GM21619 (cell line): ENCODE results near the gene PLSCR2.
A peak's percentile ranks its signal among the peaks of the same experiment; 100 is the strongest.
"Not testable (repeated sequence)": the region's sequence is repeated elsewhere in the genome, so short reads cannot be mapped to it uniquely, and the experiment has no call there.

Experiments
- ATAC-seq: cut with Tn5 transposase; IDR thresholded peaks from one replicate; pipeline ENCODE4 v1.9.1; 2021; ENCODE audit not compliant: unreplicated experiment

PLSCR2 gene

GRCh38 chr3:146469150-146470017, at the start of gene PLSCR2:
TSS of gene PLSCR2 (minus strand) at chr3:146469561. CDS start at chr3:146459904, 9,657 bp downstream.
- ATAC-seq = peak; percentile 97

GRCh38 chr3:146517684-146518435, 48.5 kb upstream of the PLSCR2 start:
- ATAC-seq = no peak

GRCh38 chr3:146513386-146514051, 44.2 kb upstream of the PLSCR2 start:
- ATAC-seq = no peak

DNA sequence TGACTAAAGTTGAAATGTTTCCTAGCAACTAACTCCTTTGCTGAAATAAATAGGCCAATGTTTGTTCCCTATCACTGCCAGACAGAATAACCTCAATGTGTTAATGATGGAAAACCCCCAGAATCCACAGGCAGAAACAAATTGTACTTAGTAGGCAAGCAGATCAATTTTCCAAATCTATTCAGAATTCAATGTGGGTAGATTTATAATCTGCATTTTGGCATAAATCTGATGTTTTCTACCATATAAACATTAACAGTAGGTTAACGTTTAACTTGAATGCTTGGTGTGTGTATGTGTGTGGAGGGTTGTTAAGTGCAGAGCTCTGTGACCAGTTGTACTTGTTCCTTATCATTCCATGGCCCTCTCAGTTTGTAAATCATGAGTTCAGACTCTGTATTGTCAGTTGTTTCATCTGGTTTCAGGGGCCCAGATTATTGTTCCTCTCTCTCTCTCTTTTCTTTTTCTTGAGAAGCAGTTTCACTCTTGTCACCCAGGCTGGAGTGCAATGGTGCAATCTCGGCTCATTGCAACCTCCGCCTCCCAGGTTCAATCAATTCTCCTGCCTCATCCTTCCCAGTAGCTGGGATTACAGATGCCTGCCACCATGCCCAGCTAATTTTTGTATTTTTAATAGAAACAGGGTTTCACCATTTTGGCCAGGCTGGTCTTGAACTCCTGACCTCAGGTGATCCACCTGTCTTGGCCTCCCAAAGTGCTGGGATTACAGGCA, 42.2 kb upstream of the PLSCR2 start:
- ATAC-seq = no peak

GRCh38 chr3:146507331-146508120, 38.2 kb upstream of the PLSCR2 start:
- ATAC-seq = no peak

GRCh38 chr3:146505516-146505915, 36.2 kb upstream of the PLSCR2 start:
- no peak for ATAC-seq

GRCh38 chr3:146504498-146505197, 35.3 kb upstream of the PLSCR2 start:
- ATAC-seq = no peak

DNA sequence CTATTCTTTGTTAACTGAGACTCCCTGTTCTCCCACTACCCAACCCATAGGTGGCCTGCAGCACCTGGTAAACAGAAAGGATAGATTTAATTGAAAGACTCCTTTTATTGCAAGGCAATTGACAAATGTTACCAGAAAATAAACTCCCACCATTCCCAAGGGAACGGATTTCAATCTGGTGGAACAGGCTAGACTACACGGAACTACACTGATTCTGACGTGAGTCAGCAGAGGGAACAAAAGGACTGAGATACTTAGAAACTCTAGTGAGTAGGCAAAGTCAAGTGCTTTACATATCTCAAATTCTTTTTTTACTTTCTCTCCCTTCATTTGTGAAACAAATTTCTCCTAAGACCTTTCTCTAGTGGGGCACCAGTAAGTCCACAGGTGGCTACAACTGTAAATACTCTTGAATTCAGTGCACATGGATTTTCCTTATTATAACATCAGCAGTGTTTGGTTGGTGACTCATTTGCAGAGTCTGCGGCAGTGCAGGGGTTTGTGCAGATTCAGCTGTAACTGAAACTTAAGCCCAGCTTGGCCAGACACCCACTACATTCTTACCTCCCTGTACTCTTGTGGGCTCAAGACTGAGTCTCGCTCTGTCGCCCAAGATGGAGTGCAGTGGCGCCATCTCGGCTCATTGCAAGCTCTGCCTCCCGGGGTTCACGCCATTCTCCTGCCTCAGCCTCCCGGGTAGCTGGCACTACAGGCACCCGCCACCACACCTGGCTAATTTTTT, 34.3 kb upstream of the PLSCR2 start:
- ATAC-seq = peak; percentile 96

GRCh38 chr3:146502887-146503460, 33.6 kb upstream of the PLSCR2 start:
- no peak for ATAC-seq

DNA sequence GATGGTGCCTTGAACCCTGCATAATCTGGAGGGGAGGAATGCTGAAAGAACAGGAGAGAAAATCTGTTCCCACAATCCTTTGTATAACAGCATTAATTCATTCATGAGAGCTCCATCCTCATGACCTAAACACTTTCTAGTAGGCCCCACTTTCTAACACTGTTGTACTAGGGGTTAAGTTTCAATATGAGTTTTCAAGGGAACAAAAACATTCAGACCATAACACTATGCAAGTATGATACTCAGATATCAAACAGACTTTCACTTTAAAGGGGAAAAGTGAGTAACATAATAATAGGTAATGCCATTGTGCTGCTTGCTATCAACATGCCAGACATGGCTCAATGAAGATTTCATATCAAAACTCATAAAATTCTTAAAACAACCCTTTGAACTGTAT, 32.4 kb upstream of the PLSCR2 start:
- ATAC-seq = no peak

GRCh38 chr3:146499701-146500100, 30.3 kb upstream of the PLSCR2 start:
- ATAC-seq = no peak

- ATAC-seq = no peak
Measured at GRCh38 chr3:146498002-146498736, 28.8 kb upstream of the PLSCR2 start.

- ATAC-seq = not testable (repeated sequence)
Measured at GRCh38 chr3:146497145-146497843, 27.9 kb upstream of the PLSCR2 start.

DNA sequence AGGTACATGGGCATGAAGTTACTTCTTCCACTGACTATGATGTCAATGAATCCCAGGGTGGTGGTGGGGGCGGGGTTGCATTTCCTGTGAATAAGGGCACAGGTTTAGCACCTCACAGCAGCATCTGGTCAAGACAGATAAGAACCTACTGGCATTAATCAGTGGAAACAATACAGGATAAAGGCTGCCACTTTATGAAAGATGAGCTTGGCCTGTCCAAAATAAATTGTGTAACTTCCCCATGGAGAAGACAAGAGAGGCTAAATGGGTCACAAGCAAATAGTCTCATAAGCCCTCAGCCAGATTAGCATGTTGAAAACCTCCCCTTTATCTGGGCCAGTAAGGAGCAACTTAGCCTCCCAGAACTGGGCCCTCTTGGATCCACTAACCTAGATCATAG, 27.4 kb upstream of the PLSCR2 start:
- ATAC-seq = no peak

DNA sequence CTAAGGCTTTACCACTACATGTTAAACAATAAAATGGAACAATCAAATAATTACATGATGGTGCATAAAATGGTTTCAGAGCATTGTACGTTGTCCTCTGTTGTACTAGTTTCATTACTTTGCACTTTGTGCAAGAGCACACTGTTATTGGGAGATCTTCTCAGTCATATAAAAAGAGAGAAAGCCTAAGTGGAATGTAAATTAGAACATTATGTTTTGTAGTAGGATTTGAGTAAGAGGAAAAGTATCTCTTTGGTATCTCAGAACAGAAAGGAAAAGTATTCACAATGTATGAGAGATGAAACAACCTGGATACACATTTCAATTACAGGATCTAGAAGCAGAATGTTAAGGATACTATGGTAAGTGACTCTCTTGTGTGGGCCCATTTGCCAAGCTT, 26.9 kb upstream of the PLSCR2 start:
- ATAC-seq = no peak

DNA sequence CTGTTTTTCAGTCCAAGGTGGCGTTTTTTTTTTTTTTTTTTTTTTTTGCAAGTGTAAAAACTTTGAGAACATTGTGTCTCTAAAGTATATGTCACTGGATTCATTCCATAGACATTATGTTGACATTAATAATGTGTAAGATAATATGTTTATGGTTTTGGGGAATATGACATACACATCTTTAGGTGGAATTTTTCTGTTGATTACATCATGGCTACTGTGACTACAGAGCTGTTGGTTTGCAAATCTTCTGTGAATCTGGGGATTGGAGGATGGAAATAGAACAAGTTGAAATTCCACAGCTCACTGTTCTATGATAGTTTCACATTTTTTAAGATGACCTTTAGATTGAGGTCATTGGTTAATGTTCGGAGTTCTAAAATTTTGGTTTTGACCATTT, 24.4 kb upstream of the PLSCR2 start:
- no peak for ATAC-seq

- no peak for ATAC-seq
Measured at GRCh38 chr3:146493221-146493620, 23.9 kb upstream of the PLSCR2 start.
